HCT116 (cell line): ENCODE results near the gene ARHGEF19. TPM values are rescaled to one million over a fixed set of nuclear protein-coding genes. Genes with fewer than 3 reads are reported as not detected.

Experiments
- ATAC-seq: fragments of 200-7000 bp; cut with Tn5 transposase; 2 replicates; pipeline ENCODE4 v1.9.1; 2020; ENCODE audit warnings: mild to moderate bottlenecking, moderate library complexity
- BruUV-seq: library from RNA; stranded (reverse); fragments of 400-500 nt; replicated peaks from 2 replicates; lab custom pipeline; 2021; lab: Mats Ljungman, UMichigan
- CTCF ChIA-PET: fragments of 300-600 bp; sonication (Branson Sonifier 250); formaldehyde crosslinking; loops from one replicate; lab custom pipeline; 2021; ENCODE audit warnings: antibody characterized with exemption; lab: Charles Lee
- POLR2A ChIA-PET: fragments of 300-600, 350-600 bp; sonication (Branson Sonifier 250); formaldehyde crosslinking; loops from one replicate; lab custom pipeline; 2021; ENCODE audit warnings: antibody characterized with exemption; lab: Charles Lee
- RAD21 ChIA-PET, 2 experiments: fragments of 300-600 bp; sonication (Branson Sonifier 250); formaldehyde crosslinking; loops; one replicate each; lab custom pipeline; 2023; ENCODE audit warnings: low total read pairs in 2 of 2; ENCODE audit not compliant: uncharacterized antibody in 2 of 2, unreplicated experiment in 2 of 2, low non-redundant PET in 1 of 2; lab: Charles Lee
- DNase-seq: peaks from one replicate; pipeline ENCODE4 v3.0.0-alpha.2; 2010; ENCODE audit warnings: low read depth, low spot score
- H2AFZ ChIP-seq: fragments of 200-600 bp; shearing (Covaris generic), sonication (generic); 2 replicates; pipeline ENCODE4 v1.6.1; 2017; ENCODE audit warnings: low read depth, mixed run types, mixed read lengths, antibody characterized with exemption, low read length; ENCODE audit not compliant: poor library complexity, severe bottlenecking
- H3K27ac ChIP-seq: 2 replicates; pipeline ENCODE4 v1.5.1; 2012; ENCODE audit warnings: low read depth, low read length
- H3K27me3 ChIP-seq: fragments of 200-600 bp; sonication (generic); 2 replicates; pipeline ENCODE4 v1.6.1; 2016; ENCODE audit warnings: mixed run types, low read length, mixed read lengths; ENCODE audit not compliant: insufficient read depth
- H3K36me3 ChIP-seq, 2 experiments: fragments of 200-500 bp in 1 of 2; fragments of 200-600 bp in 1 of 2; sonication (Bioruptor generic) in 1 of 2; sonication (generic) in 1 of 2; 2 replicates each; pipeline versions ENCODE4 v1.5.1 to v1.6.1; 2014 to 2016; ENCODE audit warnings: low read length in 2 of 2, inconsistent platforms in 1 of 2, mixed read lengths in 1 of 2, mixed run types in 1 of 2; ENCODE audit not compliant: insufficient read depth in 2 of 2, control insufficient read depth in 1 of 2
- H3K4me1 ChIP-seq, 2 experiments: fragments of 200-600 bp in 1 of 2; sonication (generic) in 1 of 2; 2 replicates each; pipeline versions ENCODE4 v1.5.1 to v1.6.1; 2012 to 2017; ENCODE audit warnings: low read length in 2 of 2, inconsistent platforms in 1 of 2, mild to moderate bottlenecking in 1 of 2, mixed read lengths in 1 of 2, mixed run types in 1 of 2, moderate library complexity in 1 of 2; ENCODE audit not compliant: insufficient read depth in 2 of 2, control insufficient read depth in 1 of 2
- H3K4me2 ChIP-seq: fragments of 200-600 bp; sonication (generic); 2 replicates; pipeline ENCODE4 v1.6.1; 2017; ENCODE audit warnings: mixed run types, low read length, mixed read lengths
- H3K4me3 ChIP-seq, 2 experiments: fragments of 200-600 bp in 1 of 2; sonication (generic) in 1 of 2; replicated peaks in 1 of 2; 2 replicates each; pipeline ENCODE4 v1.5.1; 2011 to 2016; ENCODE audit warnings: low read length in 2 of 2, control low read depth in 1 of 2, low read depth in 1 of 2, mild to moderate bottlenecking in 1 of 2, mixed read lengths in 1 of 2, mixed run types in 1 of 2
- H3K79me2 ChIP-seq: fragments of 200-600 bp; sonication (generic); 2 replicates; pipeline ENCODE4 v1.6.1; 2017; ENCODE audit warnings: mild to moderate bottlenecking, mixed run types, low read length, moderate library complexity, mixed read lengths; ENCODE audit not compliant: insufficient read depth
- H3K9ac ChIP-seq: fragments of 200-600 bp; sonication (generic); 2 replicates; pipeline ENCODE4 v1.6.1; 2016; ENCODE audit warnings: low read length, mixed read lengths
- H3K9me2 ChIP-seq: fragments of 200-600 bp; sonication (generic), shearing (Covaris generic); 2 replicates; pipeline ENCODE4 v1.6.1; 2017; ENCODE audit warnings: mixed run types, mild to moderate bottlenecking, moderate library complexity; ENCODE audit not compliant: insufficient read depth
- H3K9me3 ChIP-seq, 2 experiments: fragments of 200-500 bp in 1 of 2; fragments of 200-600 bp in 1 of 2; sonication (Bioruptor generic) in 1 of 2; sonication (generic) in 1 of 2; 2 replicates each; pipeline ENCODE4 v1.6.1; 2014 to 2017; ENCODE audit warnings: low read length in 2 of 2, mixed read lengths in 2 of 2, inconsistent platforms in 1 of 2, low read depth in 1 of 2, mild to moderate bottlenecking in 1 of 2, mixed run types in 1 of 2, moderate library complexity in 1 of 2; ENCODE audit not compliant: control insufficient read depth in 1 of 2, insufficient read depth in 1 of 2
- H4K20me1 ChIP-seq: fragments of 200-600 bp; sonication (generic), shearing (Covaris generic); 2 replicates; pipeline ENCODE4 v1.6.1; 2017; ENCODE audit warnings: mixed run types, mild to moderate bottlenecking, moderate library complexity; ENCODE audit not compliant: insufficient read depth
- SP1 ChIP-seq: IDR thresholded peaks from 2 replicates; pipeline ENCODE4 v1.6.1; 2012; ENCODE audit warnings: low read depth
- TCF7L2 ChIP-seq: IDR thresholded peaks from 2 replicates; pipeline ENCODE4 v1.7.0; 2011; ENCODE audit warnings: borderline replicate concordance, inconsistent platforms; ENCODE audit not compliant: insufficient read depth, insufficient read length; ENCODE audit errors: extremely low read depth
- ZBTB33 ChIP-seq: IDR thresholded peaks from 2 replicates; pipeline ENCODE4 v1.6.1; 2011; ENCODE audit warnings: mild to moderate bottlenecking, low read length, moderate library complexity; ENCODE audit not compliant: insufficient replicate concordance; ENCODE audit errors: extremely low read depth
- ZFX ChIP-seq: fragments of 450-650 bp; IDR thresholded peaks from 2 replicates; pipeline ENCODE4 v1.6.1; 2017
- ZNF274 ChIP-seq: fragments of 200-500 bp; sonication (Bioruptor generic); IDR thresholded peaks from 2 replicates; pipeline ENCODE4 v1.6.1; 2014; ENCODE audit warnings: mild to moderate bottlenecking, low read depth, low read length, inconsistent platforms
- intact Hi-C: fragments of 100-400 bp; cut with micrococcal nuclease; formaldehyde crosslinking; loops from 2 replicates; pipeline ENCODE4 v1.10.0; 2022
- total RNA-seq: library from RNA; stranded (reverse); gene quantifications from one replicate; pipeline ENCODE4 v1.2.1, GENCODE V29; 2021; ENCODE audit not compliant: unreplicated experiment

Gene ARHGEF19
- total RNA-seq, 1 experiment from 2014 or later: 59.7 TPM

DNA sequence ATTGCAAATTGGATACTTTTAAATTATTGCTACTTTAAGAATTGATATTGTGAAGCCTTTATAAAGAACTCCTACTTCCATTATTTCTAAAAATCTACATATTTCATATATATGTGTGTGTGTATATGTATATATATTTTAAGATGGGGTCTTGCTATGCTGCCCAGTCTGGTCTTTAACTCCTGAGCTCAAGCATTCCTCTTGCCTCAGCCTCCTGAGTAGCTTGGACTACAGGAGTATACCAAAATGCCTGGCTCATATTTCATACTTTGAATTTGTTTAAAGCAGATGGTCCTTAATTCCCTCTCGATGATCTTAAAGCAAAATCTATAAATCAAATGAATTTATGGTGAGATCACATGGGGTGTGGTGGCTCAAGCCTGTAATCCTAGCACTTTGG is 49.6 kb upstream of the ARHGEF19 start (continued):
- no peak for TF ChIP-seq TCF7L2
- TF ChIP-seq ZBTB33: no peak
- TF ChIP-seq ZFX: no peak
- no peak for TF ChIP-seq ZNF274

GRCh38 chr1:16260814-16261213 is 48.4 kb upstream of the ARHGEF19 start:
- H3K79me2 ChIP-seq: no peaks in the 10 kb centered on the region
- H3K27me3 ChIP-seq: no peaks in the 10 kb centered on the region
- TF ChIP-seq SP1: no peak
- no peaks in the 10 kb centered on the region for H3K9me2 ChIP-seq
- no peaks in the 10 kb centered on the region for H3K9me3 ChIP-seq
- intact Hi-C loops: no loop called here
- H3K36me3 ChIP-seq: no peaks in the 10 kb centered on the region
- ATAC-seq (peak; percentile 42; the same call in 1 of the 2 replicates), DNase-seq (no peak)
- no TSS peak for BruUV-seq
- H3K27ac ChIP-seq: no peak overlapping the region
- H3K9ac ChIP-seq: 0 out of 2 replicates have a peak overlapping the region, but pooled peaks have one; percentile 2
- H3K4me3 ChIP-seq: no peak overlapping the region
- peaks cover 8 to 12% of the 10 kb centered on the region in 2 experiments; a peak in 3 of 4 replicates for H3K4me1 ChIP-seq
- ChIA-PET RAD21 (no interaction called here), CTCF (no interaction called here), POLR2A (no interaction called here)
- H2AFZ ChIP-seq: no peak overlapping the region
- peak overlapping the region; percentile 12 for H3K4me2 ChIP-seq
- H4K20me1 ChIP-seq: no peaks in the 10 kb centered on the region
